ENCODE measurements around the gene VPS13D. TPM values are rescaled to one million over a fixed set of nuclear protein-coding genes. Genes with fewer than 3 reads are reported as not detected.

VPS13D gene
- total and polyA plus RNA-seq, 2 of the 4 experiments (the other 2 are of a cell fraction) = 9.0 to 16.3 TPM

- DNase-seq = no peak
- no peak for ATAC-seq (ENCODE audit: low read depth)
- no peak overlapping the region for H3K4me2 ChIP-seq (ENCODE audit: low read depth, low read length)
- intact Hi-C loops (cut with micrococcal nuclease) (no loop called here), in situ Hi-C loops (cut with MboI; ENCODE audit: low sequenced_read_pairs) (no loop called here), dilution Hi-C loops (cut with HindIII; ENCODE audit: low sequenced_read_pairs, unreplicated experiment) (no loop called here)
- H2BK15ac ChIP-seq (ENCODE audit: low read depth, low read length) = no peak overlapping the region
- H3K23ac ChIP-seq (ENCODE audit: low read depth, low read length) = no peak overlapping the region
- no peaks in the 10 kb centered on the region for H3K27me3 ChIP-seq (ENCODE audit: control insufficient read depth, insufficient read depth, low read length)
- H3K56ac ChIP-seq (ENCODE audit: extremely low read depth, insufficient read depth, low read length) = no peak overlapping the region
- H3K14ac ChIP-seq (replicated peaks; ENCODE audit: low read depth, low read length) = no peak overlapping the region
- ChIA-PET POLR2A (ENCODE audit: unreplicated experiment) (no interaction called here), CTCF (interaction anchor here (0.6 kb wide), 1 partner anchor 187 kb away, joined by 3 read pairs; no protein-coding TSS in a partner anchor)
- H4K5ac ChIP-seq (ENCODE audit: low read depth, low read length) = no peak overlapping the region
- no peaks in the 10 kb centered on the region for H4K20me1 ChIP-seq (ENCODE audit: insufficient read depth, low read length)
- H2BK5ac ChIP-seq (ENCODE audit: low read depth, low read length, poor library complexity, severe bottlenecking) = no peak overlapping the region
- no peak for TF ChIP-seq RCOR1 (IDR thresholded peaks at IDR 0.05; ENCODE audit: insufficient replicate concordance, low read length)
- no peak for TF ChIP-seq MXI1 (IDR thresholded peaks at IDR 0.05; ENCODE audit: borderline replicate concordance, low read depth, low read length)
- no peak for TF ChIP-seq SMC3 (IDR thresholded peaks at IDR 0.05; ENCODE audit: low read depth, low read length)
- no peak for TF ChIP-seq CEBPB (IDR thresholded peaks at IDR 0.05; ENCODE audit: low read depth, low read length)
- no peak for TF ChIP-seq CTCF (conservative IDR thresholded peaks at IDR 0.05; ENCODE audit: low read depth, low read length)
- TF ChIP-seq RAD21 (IDR thresholded peaks at IDR 0.05; ENCODE audit: low read length) = no peak
- TF ChIP-seq ELK1 (IDR thresholded peaks at IDR 0.05; ENCODE audit: borderline replicate concordance, low read depth, low read length) = no peak
- TF ChIP-seq BHLHE40 (IDR thresholded peaks at IDR 0.05; ENCODE audit: low read depth, low read length) = no peak
- no peak for TF ChIP-seq POLR2A (IDR thresholded peaks at IDR 0.05; ENCODE audit: low read depth, low read length)
- no peak for TF ChIP-seq MAZ (IDR thresholded peaks at IDR 0.05; ENCODE audit: borderline replicate concordance, low read depth, low read length)
- TF ChIP-seq RFX5 (IDR thresholded peaks at IDR 0.05; ENCODE audit: low read depth, low read length) = no peak
- BruUV-seq (replicated peaks) = no TSS peak
- H2BK20ac ChIP-seq (ENCODE audit: low read depth, low read length) = no peak overlapping the region
- H3K4me1 ChIP-seq (ENCODE audit: control insufficient read depth, insufficient read depth, low read length) = peaks cover 25% of the 10 kb centered on the region
- peaks cover 9% of the 10 kb centered on the region; the same call in 1 of the 2 replicates for H3K9me1 ChIP-seq (ENCODE audit: insufficient read depth, low read length)
- no peak overlapping the region for H3K27ac ChIP-seq (ENCODE audit: insufficient read depth, low read length)
- peaks cover 9 to 10% of the 10 kb centered on the region in 2 experiments; a peak in 2 of 4 replicates for H3K79me1 ChIP-seq (ENCODE audit: low read depth in 1 of 2, low read length in 2 of 2)
- H3K9me3 ChIP-seq (ENCODE audit: control insufficient read depth, insufficient read depth, low read length) = no peaks in the 10 kb centered on the region
- no peak overlapping the region for H3K9ac ChIP-seq (ENCODE audit: low read depth, low read length)
- no CpG with 5 or more reads among the region's 6 CpGs for WGBS, 2 experiments (ENCODE audit: extremely low coverage in 2 of 2, insufficient read length in 1 of 2)
- no peak overlapping the region for H2AK9ac ChIP-seq (replicated peaks; ENCODE audit: low read depth, low read length, poor library complexity)
- peak overlapping the region; percentile 0; the same call in 1 of the 2 replicates for H2AK5ac ChIP-seq (ENCODE audit: low read depth, low read length)
- no peak overlapping the region for H3K4ac ChIP-seq (ENCODE audit: low read depth, low read length)
- H4K8ac ChIP-seq (ENCODE audit: low read depth in 2 of 2, low read length in 2 of 2) = no peak overlapping the region
- H3K36me3 ChIP-seq (ENCODE audit: control insufficient read depth, insufficient read depth, low read length) = no peaks in the 10 kb centered on the region
- no peak overlapping the region for H4K91ac ChIP-seq (ENCODE audit: insufficient read depth, low read depth, low read length)
- no peak overlapping the region for H2AFZ ChIP-seq (replicated peaks; ENCODE audit: low read length, poor library complexity)
- no peak overlapping the region for H3K4me3 ChIP-seq (ENCODE audit: insufficient read depth, low read depth, low read length)
- no peak overlapping the region for H2BK120ac ChIP-seq (ENCODE audit: low read depth, low read length)
- no peak overlapping the region for H3K18ac ChIP-seq (ENCODE audit: low read depth, low read length)
Measured at GRCh38 chr1:12432897-12433296, 203.1 kb downstream of the VPS13D start.
